HepG2 (cell line): ENCODE data around the gene CTNNBL1. TPM values are rescaled to one million over a fixed set of nuclear protein-coding genes. Genes with fewer than 3 reads are reported as not detected.

Experiments used
- AHR ChIP-seq: IDR thresholded peaks from 2 replicates; pipeline ENCODE4 v1.6.1; 2018; ENCODE audit warnings: missing genetic modification reagents, missing compliant biosample characterization
- CHD2 ChIP-seq: IDR thresholded peaks from 2 replicates; pipeline ENCODE4 v1.6.1; 2011; ENCODE audit warnings: low read depth, low read length, improper control_type of control experiment
- CREM ChIP-seq, 2 experiments: sonication (generic) in 1 of 2; formaldehyde crosslinking in 1 of 2; IDR thresholded peaks; 2 replicates each; pipeline versions ENCODE4 v1.4.0 to v1.6.1; 2016 to 2020; ENCODE audit warnings: antibody characterized with exemption in 1 of 2, mild to moderate bottlenecking in 1 of 2, missing genetic modification reagents in 1 of 2
- PATZ1 ChIP-seq: sonication (generic); formaldehyde crosslinking; IDR thresholded peaks from 2 replicates; pipeline ENCODE4 v1.4.0; 2020; ENCODE audit warnings: missing genetic modification reagents
- TARDBP ChIP-seq: sonication (generic); formaldehyde crosslinking; IDR thresholded peaks from 2 replicates; pipeline ENCODE4 v1.8.0; 2022; ENCODE audit warnings: mild to moderate bottlenecking, missing genetic modification reagents
- ZNF282 ChIP-seq: fragments of 450-650 bp; IDR thresholded peaks from 2 replicates; pipeline ENCODE4 v1.6.1; 2018; ENCODE audit not compliant: partially characterized antibody
- ZNF317 ChIP-seq: sonication (generic); formaldehyde crosslinking; IDR thresholded peaks from 2 replicates; pipeline ENCODE4 v1.5.0; 2020; ENCODE audit warnings: mild to moderate bottlenecking, missing genetic modification reagents
- ZNF775 ChIP-seq: sonication (generic); formaldehyde crosslinking; IDR thresholded peaks from 2 replicates; pipeline ENCODE4 v1.4.0; 2020; ENCODE audit warnings: missing genetic modification reagents, mild to moderate bottlenecking, moderate library complexity, borderline replicate concordance
- ZSCAN25 ChIP-seq: sonication (generic); formaldehyde crosslinking; IDR thresholded peaks from 2 replicates; pipeline ENCODE4 v1.8.0; 2022; ENCODE audit warnings: mild to moderate bottlenecking, missing genetic modification reagents
- polyA plus RNA-seq, 8 experiments: library from polyadenylated mRNA; depleted of rRNA in 3 of 8; stranded (reverse) in 7 of 8; unstranded in 1 of 8; fragments of >200 nt; fragmentation: Illumina TruSeq in 4 of 8; extraction: Trizol in 4 of 8; gene quantifications; 2 replicates each; pipeline versions ENCODE4 v1.2.1 to v1.2.3, GENCODE V29; 2011 to 2016; ENCODE audit warnings: low read depth in 4 of 8, missing spikeins in 1 of 8, mixed read lengths in 1 of 8; ENCODE audit not compliant: insufficient read depth in 1 of 8
- total RNA-seq, 5 experiments: library from RNA; depleted of rRNA; stranded (reverse); fragments of >200 nt; fragmentation: Illumina TruSeq; extraction: Trizol; gene quantifications; 2 replicates each; pipeline ENCODE4 v1.2.3, GENCODE V29; 2016; ENCODE audit warnings: low read depth in 1 of 5
- TF ChIP-seq, protein P1 (sequence below): sonication (generic); formaldehyde crosslinking; IDR thresholded peaks from 2 replicates; pipeline ENCODE4 v1.5.1; 2020; ENCODE audit warnings: mild to moderate bottlenecking, missing genetic modification reagents
- TF ChIP-seq, protein P2 (sequence below): sonication (generic); formaldehyde crosslinking; conservative IDR thresholded peaks from 2 replicates; pipeline ENCODE4 v1.4.0; 2020; ENCODE audit warnings: mild to moderate bottlenecking, missing genetic modification reagents, moderate library complexity
- TF ChIP-seq, protein P3 (sequence below): sonication (generic); formaldehyde crosslinking; IDR thresholded peaks from 2 replicates; pipeline ENCODE4 v1.4.0; 2020; ENCODE audit warnings: mild to moderate bottlenecking, missing genetic modification reagents
- TF ChIP-seq, protein P4 (sequence below): sonication (generic); formaldehyde crosslinking; conservative IDR thresholded peaks from 2 replicates; pipeline ENCODE4 v1.8.0; 2022; ENCODE audit warnings: missing genetic modification reagents

CTNNBL1 gene
- total and polyA plus RNA-seq, 2 of the 13 experiments (the other 11 are each of a cell fraction or from before 2014, with no cell fraction given) = 49.3 to 94.6 TPM

- TF ChIP-seq, protein P1, sequence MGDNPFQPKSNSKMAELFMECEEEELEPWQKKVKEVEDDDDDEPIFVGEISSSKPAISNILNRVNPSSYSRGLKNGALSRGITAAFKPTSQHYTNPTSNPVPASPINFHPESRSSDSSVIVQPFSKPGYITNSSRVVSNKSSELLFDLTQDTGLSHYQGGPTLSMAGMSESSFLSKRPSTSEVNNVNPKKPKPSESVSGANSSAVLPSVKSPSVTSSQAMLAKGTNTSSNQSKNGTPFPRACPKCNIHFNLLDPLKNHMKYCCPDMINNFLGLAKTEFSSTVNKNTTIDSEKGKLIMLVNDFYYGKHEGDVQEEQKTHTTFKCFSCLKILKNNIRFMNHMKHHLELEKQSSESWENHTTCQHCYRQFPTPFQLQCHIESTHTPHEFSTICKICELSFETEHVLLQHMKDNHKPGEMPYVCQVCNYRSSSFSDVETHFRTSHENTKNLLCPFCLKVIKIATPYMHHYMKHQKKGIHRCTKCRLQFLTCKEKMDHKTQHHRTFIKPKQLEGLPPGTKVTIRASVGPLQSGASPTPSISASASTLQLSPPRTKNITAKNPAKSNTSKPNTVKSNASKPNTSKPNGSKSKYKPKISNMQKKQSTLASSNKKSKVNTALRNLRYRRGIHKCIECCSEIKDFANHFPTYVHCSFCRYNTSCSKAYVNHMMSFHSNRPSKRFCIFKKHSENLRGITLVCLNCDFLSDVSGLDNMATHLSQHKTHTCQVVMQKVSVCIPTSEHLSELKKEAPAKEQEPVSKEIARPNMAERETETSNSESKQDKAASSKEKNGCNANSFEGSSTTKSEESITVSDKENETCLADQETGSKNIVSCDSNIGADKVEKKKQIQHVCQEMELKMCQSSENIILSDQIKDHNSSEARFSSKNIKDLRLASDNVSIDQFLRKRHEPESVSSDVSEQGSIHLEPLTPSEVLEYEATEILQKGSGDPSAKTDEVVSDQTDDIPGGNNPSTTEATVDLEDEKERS (CRISPR knock-in tag) = peak; percentile 73; the same call in 1 of the 2 replicates
- TF ChIP-seq CHD2 (no peak), ZNF317 (CRISPR knock-in tag) (0 out of 2 replicates have a peak, but pooled peaks have one; percentile 25), TARDBP (CRISPR knock-in tag) (peak; percentile 31; the same call in 1 of the 2 replicates), CREM (IDR thresholded peaks at IDR 0.05) (peak; percentile 23; the same call in 1 of the 2 replicates), CREM (CRISPR knock-in tag; IDR thresholded peaks at IDR 0.05) (no peak), ZSCAN25 (CRISPR knock-in tag) (0 out of 2 replicates have a peak, but pooled peaks have one; percentile 65), PATZ1 (CRISPR knock-in tag) (peak; percentile 1; the same call in 1 of the 2 replicates), ZNF775 (CRISPR knock-in tag) (peak; percentile 2; the same call in 1 of the 2 replicates), AHR (CRISPR knock-in tag) (no peak), ZNF282 (no peak)
- TF ChIP-seq, protein P2, sequence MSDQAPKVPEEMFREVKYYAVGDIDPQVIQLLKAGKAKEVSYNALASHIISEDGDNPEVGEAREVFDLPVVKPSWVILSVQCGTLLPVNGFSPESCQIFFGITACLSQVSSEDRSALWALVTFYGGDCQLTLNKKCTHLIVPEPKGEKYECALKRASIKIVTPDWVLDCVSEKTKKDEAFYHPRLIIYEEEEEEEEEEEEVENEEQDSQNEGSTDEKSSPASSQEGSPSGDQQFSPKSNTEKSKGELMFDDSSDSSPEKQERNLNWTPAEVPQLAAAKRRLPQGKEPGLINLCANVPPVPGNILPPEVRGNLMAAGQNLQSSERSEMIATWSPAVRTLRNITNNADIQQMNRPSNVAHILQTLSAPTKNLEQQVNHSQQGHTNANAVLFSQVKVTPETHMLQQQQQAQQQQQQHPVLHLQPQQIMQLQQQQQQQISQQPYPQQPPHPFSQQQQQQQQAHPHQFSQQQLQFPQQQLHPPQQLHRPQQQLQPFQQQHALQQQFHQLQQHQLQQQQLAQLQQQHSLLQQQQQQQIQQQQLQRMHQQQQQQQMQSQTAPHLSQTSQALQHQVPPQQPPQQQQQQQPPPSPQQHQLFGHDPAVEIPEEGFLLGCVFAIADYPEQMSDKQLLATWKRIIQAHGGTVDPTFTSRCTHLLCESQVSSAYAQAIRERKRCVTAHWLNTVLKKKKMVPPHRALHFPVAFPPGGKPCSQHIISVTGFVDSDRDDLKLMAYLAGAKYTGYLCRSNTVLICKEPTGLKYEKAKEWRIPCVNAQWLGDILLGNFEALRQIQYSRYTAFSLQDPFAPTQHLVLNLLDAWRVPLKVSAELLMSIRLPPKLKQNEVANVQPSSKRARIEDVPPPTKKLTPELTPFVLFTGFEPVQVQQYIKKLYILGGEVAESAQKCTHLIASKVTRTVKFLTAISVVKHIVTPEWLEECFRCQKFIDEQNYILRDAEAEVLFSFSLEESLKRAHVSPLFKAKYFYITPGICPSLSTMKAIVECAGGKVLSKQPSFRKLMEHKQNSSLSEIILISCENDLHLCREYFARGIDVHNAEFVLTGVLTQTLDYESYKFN = peak; percentile 49
- TF ChIP-seq, protein P3, sequence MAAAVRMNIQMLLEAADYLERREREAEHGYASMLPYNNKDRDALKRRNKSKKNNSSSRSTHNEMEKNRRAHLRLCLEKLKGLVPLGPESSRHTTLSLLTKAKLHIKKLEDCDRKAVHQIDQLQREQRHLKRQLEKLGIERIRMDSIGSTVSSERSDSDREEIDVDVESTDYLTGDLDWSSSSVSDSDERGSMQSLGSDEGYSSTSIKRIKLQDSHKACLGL = no peak
- TF ChIP-seq, protein P4, sequence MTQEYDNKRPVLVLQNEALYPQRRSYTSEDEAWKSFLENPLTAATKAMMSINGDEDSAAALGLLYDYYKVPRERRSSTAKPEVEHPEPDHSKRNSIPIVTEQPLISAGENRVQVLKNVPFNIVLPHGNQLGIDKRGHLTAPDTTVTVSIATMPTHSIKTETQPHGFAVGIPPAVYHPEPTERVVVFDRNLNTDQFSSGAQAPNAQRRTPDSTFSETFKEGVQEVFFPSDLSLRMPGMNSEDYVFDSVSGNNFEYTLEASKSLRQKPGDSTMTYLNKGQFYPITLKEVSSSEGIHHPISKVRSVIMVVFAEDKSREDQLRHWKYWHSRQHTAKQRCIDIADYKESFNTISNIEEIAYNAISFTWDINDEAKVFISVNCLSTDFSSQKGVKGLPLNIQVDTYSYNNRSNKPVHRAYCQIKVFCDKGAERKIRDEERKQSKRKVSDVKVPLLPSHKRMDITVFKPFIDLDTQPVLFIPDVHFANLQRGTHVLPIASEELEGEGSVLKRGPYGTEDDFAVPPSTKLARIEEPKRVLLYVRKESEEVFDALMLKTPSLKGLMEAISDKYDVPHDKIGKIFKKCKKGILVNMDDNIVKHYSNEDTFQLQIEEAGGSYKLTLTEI (CRISPR knock-in tag) = no peak
Observed at GRCh38 chr20:37880726-37881591, 187.1 kb downstream of the CTNNBL1 start (continued).
